Keratinocyte (primary cell): ENCODE results near the gene SFMBT1. TPM values are rescaled to one million over a fixed set of nuclear protein-coding genes. Genes with fewer than 3 reads are reported as not detected.

ENCODE experiments used
- DNase-seq: peaks from one replicate; pipeline ENCODE4 v3.0.0-alpha.2; 2011; ENCODE audit warnings: low read depth, missing footprints, low spot score
- FAIRE-seq: peaks from 2 replicates; lab custom pipeline; 2011; peaks lifted over from hg19 to GRCh38; lab: Jason Lieb, UNC
- H2AFZ ChIP-seq: 2 replicates; pipeline ENCODE4 v1.6.0; 2012; ENCODE audit warnings: low read length, control low read depth, inconsistent platforms; ENCODE audit not compliant: control insufficient read depth
- H3K27ac ChIP-seq: 2 replicates; pipeline ENCODE4 v1.5.1; 2011; ENCODE audit warnings: low read length; ENCODE audit not compliant: control insufficient read depth, insufficient read depth
- H3K27me3 ChIP-seq: 3 replicates; pipeline ENCODE4 v1.6.0; 2011; ENCODE audit warnings: low read length; ENCODE audit not compliant: control insufficient read depth, insufficient read depth; ENCODE audit errors: extremely low read depth
- H3K36me3 ChIP-seq, 2 experiments: 2 replicates in 1 of 2; 3 replicates in 1 of 2; pipeline ENCODE4 v1.5.1; 2011; ENCODE audit warnings: low read length in 2 of 2, mild to moderate bottlenecking in 1 of 2; ENCODE audit not compliant: control insufficient read depth in 2 of 2, insufficient read depth in 2 of 2; ENCODE audit errors: extremely low read depth in 1 of 2
- H3K4me1 ChIP-seq: 3 replicates; pipeline ENCODE4 v1.5.1; 2011; ENCODE audit warnings: low read length; ENCODE audit not compliant: control insufficient read depth, insufficient read depth; ENCODE audit errors: extremely low read depth
- H3K4me2 ChIP-seq: 3 replicates; pipeline ENCODE4 v1.6.0; 2011; ENCODE audit warnings: low read depth, low read length; ENCODE audit not compliant: control insufficient read depth, insufficient read depth; ENCODE audit errors: extremely low read depth
- H3K4me3 ChIP-seq, 3 experiments: fragments of 200-600 bp in 1 of 3; sonication (generic) in 1 of 3; 2 replicates in 2 of 3; 3 replicates in 1 of 3; pipeline ENCODE4 v1.5.1; 2011 to 2016; ENCODE audit warnings: low read length in 3 of 3, mild to moderate bottlenecking in 3 of 3, control low read depth in 2 of 3, inconsistent platforms in 1 of 3, low read depth in 1 of 3, mixed read lengths in 1 of 3, mixed run types in 1 of 3, moderate library complexity in 1 of 3; ENCODE audit not compliant: control insufficient read depth in 2 of 3, insufficient read depth in 2 of 3; ENCODE audit errors: extremely low read depth in 1 of 3
- H3K79me2 ChIP-seq: 2 replicates; pipeline ENCODE4 v1.6.0; 2012; ENCODE audit warnings: low read length; ENCODE audit not compliant: control insufficient read depth, insufficient read depth
- H3K9ac ChIP-seq: 3 replicates; pipeline ENCODE4 v1.6.0; 2011; ENCODE audit warnings: low read length; ENCODE audit not compliant: control insufficient read depth, insufficient read depth; ENCODE audit errors: extremely low read depth
- H3K9me1 ChIP-seq: 3 replicates; pipeline ENCODE4 v1.6.0; 2011; ENCODE audit warnings: low read length; ENCODE audit not compliant: control insufficient read depth, insufficient read depth; ENCODE audit errors: extremely low read depth
- H3K9me3 ChIP-seq: 2 replicates; pipeline ENCODE4 v1.5.1; 2012; ENCODE audit warnings: low read depth, low read length; ENCODE audit not compliant: control insufficient read depth
- H4K20me1 ChIP-seq: 3 replicates; pipeline ENCODE4 v1.6.0; 2011; ENCODE audit warnings: low read length; ENCODE audit not compliant: control insufficient read depth, insufficient read depth; ENCODE audit errors: extremely low read depth
- CTCF ChIP-seq, 3 experiments: IDR thresholded peaks in 1 of 3; conservative IDR thresholded peaks in 1 of 3; optimal IDR thresholded peaks in 1 of 3; 2 replicates in 2 of 3; 3 replicates in 1 of 3; pipeline versions ENCODE3 to v1.5.1; 2011; ENCODE audit warnings: low read length in 3 of 3, mild to moderate bottlenecking in 3 of 3, moderate library complexity in 2 of 3, control low read depth in 1 of 3, inconsistent platforms in 1 of 3; ENCODE audit not compliant: insufficient read depth in 2 of 3; ENCODE audit errors: extremely low read depth in 1 of 3
- EZH2 ChIP-seq: IDR thresholded peaks from one replicate; pipeline ENCODE4 v1.6.1; 2012; ENCODE audit warnings: inconsistent platforms, mild to moderate bottlenecking, low read length, moderate library complexity
- dilution Hi-C: fragments of 300-500 bp; cut with MboI; formaldehyde crosslinking; loops from one replicate; pipeline ENCODE4 v1.7.0; 2020; ENCODE audit warnings: low sequenced_read_pairs; ENCODE audit not compliant: extremely low pct_ligation_motif_present
- polyA plus RNA-seq, 5 experiments: library from polyadenylated mRNA; depleted of rRNA in 3 of 5; stranded (reverse) in 3 of 5; stranded (forward) in 1 of 5; unstranded in 1 of 5; fragments of >200 nt; gene quantifications; 1 replicate in 1 of 5; 2 replicates in 3 of 5; 3 replicates in 1 of 5; pipeline versions ENCODE4 v1.2.1 to v1.2.3, GENCODE V29; 2011 to 2012; ENCODE audit warnings: missing spikeins in 2 of 5, low read depth in 1 of 5, low replicate concordance in 1 of 5

Gene SFMBT1
- polyA plus RNA-seq, 1 donor (not counting 4 experiments of a cell fraction or from before 2014, with no cell fraction given): 4.1 TPM

DNA sequence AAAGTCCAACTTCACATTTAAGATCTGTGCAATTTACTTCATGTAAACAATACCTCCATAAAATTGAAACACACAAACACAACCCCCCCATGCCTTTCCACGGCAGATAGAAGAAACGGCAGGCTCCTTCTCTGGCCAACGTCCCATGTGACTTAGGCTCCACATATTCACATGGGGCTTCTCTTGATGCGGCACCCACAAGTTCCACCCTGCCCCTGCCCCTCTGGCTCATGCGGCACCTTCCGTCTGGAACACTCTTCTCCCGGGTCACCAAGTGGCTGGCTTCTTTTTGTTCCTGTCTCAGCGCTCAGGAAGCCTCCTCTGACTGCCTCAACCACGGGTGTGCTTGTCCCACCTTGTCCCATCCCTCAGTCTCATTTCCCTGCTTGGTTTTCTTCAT, 174.1 kb downstream of the SFMBT1 start:
- FAIRE-seq (no peak), DNase-seq (no peak)
- Histone ChIP-seq H3K9ac (no peak overlapping the region), H3K79me2 (no peaks in the 10 kb centered on the region), H2AFZ (no peak overlapping the region), H4K20me1 (no peaks in the 10 kb centered on the region), H3K4me1 (peaks cover 10% of the 10 kb centered on the region), H3K27ac (no peak overlapping the region), H3K27me3 (no peaks in the 10 kb centered on the region), H3K9me1 (no peaks in the 10 kb centered on the region), H3K36me3 (no peaks in the 10 kb centered on the region), H3K9me3 (no peaks in the 10 kb centered on the region), H3K4me2 (no peak overlapping the region), H3K4me3 (no peak overlapping the region)
- TF ChIP-seq EZH2 (no peak), CTCF (optimal IDR thresholded peaks at IDR 0.05 in 1 of 3, IDR thresholded peaks at IDR 0.05 in 1 of 3, conservative IDR thresholded peaks at IDR 0.05 in 1 of 3; ENCODE audit: extremely low read depth in 1 of 3, insufficient read depth in 2 of 3, low read length in 3 of 3) (no peak)
- dilution Hi-C loops: no loop called here

GRCh38 chr3:52870471-52870870, 175.4 kb downstream of the SFMBT1 start:
- DNase-seq: no peak
- dilution Hi-C loops: no loop called here

More at GRCh38 chr3:52870471-52870870, 175.4 kb downstream of the SFMBT1 start:
- no peak overlapping the region for H3K27ac ChIP-seq
- no peaks in the 10 kb centered on the region for H3K9me1 ChIP-seq
- peaks cover 10% of the 10 kb centered on the region for H3K4me1 ChIP-seq
- H3K79me2 ChIP-seq: no peaks in the 10 kb centered on the region
- TF ChIP-seq CTCF (optimal IDR thresholded peaks at IDR 0.05 in 1 of 3, IDR thresholded peaks at IDR 0.05 in 1 of 3, conservative IDR thresholded peaks at IDR 0.05 in 1 of 3; ENCODE audit: extremely low read depth in 1 of 3, insufficient read depth in 2 of 3, low read length in 3 of 3) (no peak), EZH2 (no peak)
- no peak overlapping the region for H3K4me3 ChIP-seq
- H2AFZ ChIP-seq: no peak overlapping the region
- no peak for FAIRE-seq
- no peaks in the 10 kb centered on the region for H3K36me3 ChIP-seq
- H4K20me1 ChIP-seq: no peaks in the 10 kb centered on the region
- no peaks in the 10 kb centered on the region for H3K9me3 ChIP-seq
- H3K27me3 ChIP-seq: no peaks in the 10 kb centered on the region
- H3K9ac ChIP-seq: no peak overlapping the region
- no peak overlapping the region for H3K4me2 ChIP-seq
